Ramos (cell line): Measurements from ENCODE around the gene PPTC7.

Experiments used
- in situ Hi-C: fragments of 300-500 bp; cut with MboI; formaldehyde crosslinking; loops from one replicate; pipeline ENCODE4 v1.14.3; 2022; ENCODE audit warnings: low sequenced_read_pairs; ENCODE audit not compliant: unreplicated experiment

PPTC7 gene

GRCh38 chr12:110501752-110502738 is 81.1 kb downstream of the PPTC7 start, which contains the start of the genes RAD9B and VPS29:
Gene RAD9B, plus strand, starts transcription at chr12:110502331. Its CDS starts 7 bp downstream, at chr12:110502338.
Gene VPS29, minus strand, starts transcription at chr12:110502111. Its CDS starts 60 bp downstream, at chr12:110502051.
- in situ Hi-C loops: loop anchor here (5.0 kb wide), 1 partner anchor 45 kb away; no protein-coding TSS in a partner anchor

GRCh38 chr12:110501399-110501751 is 81.7 kb downstream of the PPTC7 start:
- in situ Hi-C loops: loop anchor here (5.0 kb wide), 1 partner anchor 44 kb away; no protein-coding TSS in a partner anchor

GRCh38 chr12:110498984-110499706 is 84.0 kb downstream of the PPTC7 start:
- in situ Hi-C loops: no loop called here
